Measurements from ENCODE around the gene FOSL2. TPM values are rescaled to one million over a fixed set of nuclear protein-coding genes. Genes with fewer than 3 reads are reported as not detected.

The FOSL2 gene
- total RNA-seq (10 to 100 TPM; 40.0 to 97.0 TPM), polyA plus RNA-seq (10 to 100 TPM; 23.5 to 97.9 TPM)
- long read RNA-seq, donor 1, full-length matches to known transcripts = 2 of 2 reads
- long read RNA-seq, donor 1, partial matches to known transcripts = 0 of 2 reads
- long read RNA-seq, donor 1, other reads (novel, unspliced or antisense) = 0 of 2 reads
- long read RNA-seq, donor 2, full-length matches to known transcripts = 2 of 2 reads
- long read RNA-seq, donor 2, partial matches to known transcripts = 0 of 2 reads
- long read RNA-seq, donor 2, other reads (novel, unspliced or antisense) = 0 of 2 reads
- long read RNA-seq, donor 3, full-length matches to known transcripts = 3 of 3 reads
- long read RNA-seq, donor 3, partial matches to known transcripts = 0 of 3 reads
- long read RNA-seq, donor 3, other reads (novel, unspliced or antisense) = 0 of 3 reads
- long read RNA-seq, donor 4, full-length matches to known transcripts = 2 of 2 reads
- long read RNA-seq, donor 4, partial matches to known transcripts = 0 of 2 reads
- long read RNA-seq, donor 4, other reads (novel, unspliced or antisense) = 0 of 2 reads
- long read RNA-seq, donor 5, full-length matches to known transcripts = 2 of 2 reads
- long read RNA-seq, donor 5, partial matches to known transcripts = 0 of 2 reads
- long read RNA-seq, donor 5, other reads (novel, unspliced or antisense) = 0 of 2 reads

GRCh38 chr2:28392297-28393113 lies at the start of gene FOSL2:
Gene FOSL2, plus strand, starts transcription at chr2:28392858. Its CDS starts 863 bp downstream, at chr2:28393721.
- ATAC-seq (ENCODE audit: insufficient read depth, low FRiP score) (peak; percentile 78), DNase-seq (peak; percentile 97 to 100 (median 100))
- no peaks in the 10 kb centered on the region for H3K9me3 ChIP-seq (ENCODE audit: control insufficient read depth in 4 of 4, insufficient read depth in 3 of 4, low read length in 3 of 4)
- peak within 1 kb of the TSS; percentile 37 to 80 for H3K9ac ChIP-seq (ENCODE audit: insufficient read depth in 1 of 2, low read length in 2 of 2)
- peaks cover 0 to 5% (median 0%) of the 10 kb centered on the region in 3 donors for H3K27me3 ChIP-seq (ENCODE audit: control insufficient read depth in 3 of 3, insufficient read depth in 3 of 3, low read length in 2 of 3)
- H3K4me1 ChIP-seq (ENCODE audit: control insufficient read depth in 5 of 5, insufficient read depth in 5 of 5, low read length in 5 of 5) = peaks cover 1 to 53% (median 10%) of the 10 kb centered on the region in 5 donors
- no peaks in the 10 kb centered on the region for H3K36me3 ChIP-seq (ENCODE audit: control insufficient read depth in 4 of 4, insufficient read depth in 4 of 4, low read length in 4 of 4)
- peak within 1 kb of the TSS; percentile 99 for H3K27ac ChIP-seq (ENCODE audit: low read depth in 1 of 2, low read length in 1 of 2)
- peak within 1 kb of the TSS; percentile 94 for H3K4me3 ChIP-seq
- TF ChIP-seq CTCF (IDR thresholded peaks at IDR 0.05; ENCODE audit: control extremely low read depth, extremely low read depth) = no peak
- 0 to 1% methylated on average over 61 to 93 of the region's 93 CpGs for WGBS, 2 donors

GRCh38 chr2:28343184-28343942 lies 49.3 kb upstream of the FOSL2 start:
- DNase-seq = no peak
- Histone ChIP-seq H3K4me3 (no peak overlapping the region), H3K27me3 (ENCODE audit: control insufficient read depth in 3 of 3, insufficient read depth in 3 of 3, low read length in 2 of 3) (peaks cover 0 to 4% (median 0%) of the 10 kb centered on the region in 3 donors), H3K9me3 (ENCODE audit: control insufficient read depth in 4 of 4, insufficient read depth in 3 of 4, low read length in 3 of 4) (no peaks in the 10 kb centered on the region), H3K4me1 (ENCODE audit: control insufficient read depth in 5 of 5, insufficient read depth in 5 of 5, low read length in 5 of 5) (peaks cover 0 to 41% (median 6%) of the 10 kb centered on the region in 5 donors), H3K9ac (ENCODE audit: insufficient read depth in 1 of 2, low read length in 2 of 2) (no peak overlapping the region), H3K27ac (ENCODE audit: low read depth in 1 of 2, low read length in 1 of 2) (no peak overlapping the region), H3K36me3 (ENCODE audit: control insufficient read depth in 4 of 4, insufficient read depth in 4 of 4, low read length in 4 of 4) (peaks cover 0 to 7% (median 0%) of the 10 kb centered on the region in 4 donors)
- WGBS, 2 donors = 79 to 80% methylated on average over 5 of the region's 5 CpGs
- no peak for TF ChIP-seq CTCF (IDR thresholded peaks at IDR 0.05; ENCODE audit: control extremely low read depth, extremely low read depth)
- no peak for ATAC-seq (ENCODE audit: insufficient read depth, low FRiP score)

GRCh38 chr2:28343971-28344715 lies 48.5 kb upstream of the FOSL2 start:
- no peak overlapping the region for H3K27ac ChIP-seq (ENCODE audit: low read depth in 1 of 2, low read length in 1 of 2)
- no peaks in the 10 kb centered on the region for H3K9me3 ChIP-seq (ENCODE audit: control insufficient read depth in 4 of 4, insufficient read depth in 3 of 4, low read length in 3 of 4)
- peaks cover 0 to 4% (median 0%) of the 10 kb centered on the region in 3 donors for H3K27me3 ChIP-seq (ENCODE audit: control insufficient read depth in 3 of 3, insufficient read depth in 3 of 3, low read length in 2 of 3)
- DNase-seq = no peak
- H3K4me3 ChIP-seq = no peak overlapping the region
- H3K9ac ChIP-seq (ENCODE audit: insufficient read depth in 1 of 2, low read length in 2 of 2) = no peak overlapping the region
- no peak for ATAC-seq (ENCODE audit: insufficient read depth, low FRiP score)
- TF ChIP-seq CTCF (IDR thresholded peaks at IDR 0.05; ENCODE audit: control extremely low read depth, extremely low read depth) = no peak
- H3K36me3 ChIP-seq (ENCODE audit: control insufficient read depth in 4 of 4, insufficient read depth in 4 of 4, low read length in 4 of 4) = peaks cover 0 to 3% (median 0%) of the 10 kb centered on the region in 4 donors
- peaks cover 0 to 33% (median 6%) of the 10 kb centered on the region in 5 donors for H3K4me1 ChIP-seq (ENCODE audit: control insufficient read depth in 5 of 5, insufficient read depth in 5 of 5, low read length in 5 of 5)
- 89 to 95% methylated on average over 20 of the region's 20 CpGs for WGBS, 2 donors
